HAP-1 (cell line): ENCODE data around the gene IQGAP2.

Experiments
- DNase-seq, 2 experiments: peaks; one replicate each; pipeline ENCODE4 v3.0.0-alpha.2; 2016 to 2020; ENCODE audit warnings: low spot score in 2 of 2
- H3K27me3 ChIP-seq: fragments of 250-450 bp; sonication (Bioruptor Pico); 2 replicates; pipeline ENCODE4 v1.5.1; 2020; ENCODE audit warnings: low read depth, mild to moderate bottlenecking, moderate library complexity
- H3K36me3 ChIP-seq: fragments of 250-450 bp; sonication (Bioruptor Pico); replicated peaks from 2 replicates; pipeline ENCODE4 v1.5.1; 2020; ENCODE audit warnings: mild to moderate bottlenecking
- H3K4me1 ChIP-seq: fragments of 250-450 bp; sonication (Bioruptor Pico); 2 replicates; pipeline ENCODE4 v1.5.1; 2020; ENCODE audit warnings: mild to moderate bottlenecking
- H3K4me3 ChIP-seq: fragments of 250-450 bp; sonication (Bioruptor Pico); 2 replicates; pipeline ENCODE4 v1.5.1; 2020; ENCODE audit warnings: mild to moderate bottlenecking, moderate library complexity
- H3K9me3 ChIP-seq: fragments of 250-450 bp; sonication (Bioruptor Pico); 2 replicates; pipeline ENCODE4 v1.5.1; 2020; ENCODE audit warnings: mild to moderate bottlenecking, moderate library complexity
- in situ Hi-C: fragments of 300-500 bp; cut with MboI; formaldehyde crosslinking; loops from 3 replicates; pipeline ENCODE4 v1.14.3; 2020; ENCODE audit warnings: low sequenced_read_pairs, inconsistent platforms, mixed read lengths

The IQGAP2 gene

GRCh38 chr5:76473009-76473336 is 69.9 kb downstream of the IQGAP2 start:
- in situ Hi-C loops = no loop called here
- Histone ChIP-seq H3K36me3 (no peaks in the 10 kb centered on the region), H3K4me3 (no peak overlapping the region), H3K9me3 (no peaks in the 10 kb centered on the region; the same call in 1 of the 2 replicates), H3K4me1 (peaks cover 4% of the 10 kb centered on the region; the same call in 1 of the 2 replicates), H3K27me3 (no peaks in the 10 kb centered on the region)
- DNase-seq = no peak

DNA sequence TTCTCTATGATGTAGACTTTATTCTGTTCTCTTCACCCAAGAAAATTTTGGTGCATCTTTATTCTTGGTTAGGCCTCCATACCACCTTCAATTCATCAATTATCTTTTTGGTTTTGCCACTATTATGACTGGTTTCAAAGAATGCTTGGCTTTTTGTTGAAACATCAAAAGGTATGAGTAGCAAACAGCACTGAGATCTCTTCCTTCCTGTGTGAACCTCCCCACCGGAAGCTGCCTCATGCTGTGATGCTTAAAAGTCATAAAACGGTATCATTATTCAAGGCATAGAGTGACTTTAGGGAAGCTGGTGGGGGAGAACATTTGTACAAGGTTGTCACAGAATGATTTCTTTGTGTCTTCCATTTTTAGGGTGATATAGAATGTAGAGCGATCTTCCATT is 70.6 kb downstream of the IQGAP2 start:
- H3K9me3 ChIP-seq = no peaks in the 10 kb centered on the region; the same call in 1 of the 2 replicates
- in situ Hi-C loops = no loop called here
- no peaks in the 10 kb centered on the region for H3K36me3 ChIP-seq

DNA sequence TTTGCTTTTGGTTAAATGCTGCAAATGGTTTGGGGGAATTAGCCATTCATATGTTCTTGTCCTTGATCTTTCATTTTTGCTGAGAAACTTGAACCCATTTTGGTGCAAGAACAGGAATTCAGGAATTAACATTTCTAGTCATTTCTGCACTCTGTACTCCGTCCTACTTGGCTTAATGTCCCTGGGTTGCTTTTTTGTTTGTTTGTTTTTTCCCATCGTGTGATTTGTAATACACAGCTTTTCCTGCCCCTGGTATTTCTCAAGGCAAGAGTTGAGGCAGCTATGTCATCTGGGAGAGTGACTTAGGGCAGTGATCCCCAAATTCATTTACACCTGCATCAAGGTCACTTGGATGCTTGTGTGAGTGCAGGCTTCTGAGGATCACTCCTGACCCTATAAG is 71.3 kb downstream of the IQGAP2 start:
- DNase-seq = no peak
- no peaks in the 10 kb centered on the region for H3K36me3 ChIP-seq
- H3K9me3 ChIP-seq = no peaks in the 10 kb centered on the region; the same call in 1 of the 2 replicates
- peaks cover 4% of the 10 kb centered on the region; the same call in 1 of the 2 replicates for H3K4me1 ChIP-seq
- no peaks in the 10 kb centered on the region for H3K27me3 ChIP-seq
- no peak overlapping the region for H3K4me3 ChIP-seq
- in situ Hi-C loops = no loop called here

More for the DNA sequence above, 70.6 kb downstream of the IQGAP2 start:
- no peaks in the 10 kb centered on the region for H3K27me3 ChIP-seq
- no peak for DNase-seq
- H3K4me1 ChIP-seq = peaks cover 4% of the 10 kb centered on the region; the same call in 1 of the 2 replicates
- H3K4me3 ChIP-seq = no peak overlapping the region

GRCh38 chr5:76475385-76475784 is 72.3 kb downstream of the IQGAP2 start:
- H3K27me3 ChIP-seq = no peaks in the 10 kb centered on the region
- H3K4me3 ChIP-seq = no peak overlapping the region
- H3K4me1 ChIP-seq = peaks cover 4% of the 10 kb centered on the region; the same call in 1 of the 2 replicates
- no peak for DNase-seq
- H3K9me3 ChIP-seq = no peaks in the 10 kb centered on the region
- no peaks in the 10 kb centered on the region; the same call in 1 of the 2 replicates for H3K36me3 ChIP-seq
- in situ Hi-C loops = no loop called here

DNA sequence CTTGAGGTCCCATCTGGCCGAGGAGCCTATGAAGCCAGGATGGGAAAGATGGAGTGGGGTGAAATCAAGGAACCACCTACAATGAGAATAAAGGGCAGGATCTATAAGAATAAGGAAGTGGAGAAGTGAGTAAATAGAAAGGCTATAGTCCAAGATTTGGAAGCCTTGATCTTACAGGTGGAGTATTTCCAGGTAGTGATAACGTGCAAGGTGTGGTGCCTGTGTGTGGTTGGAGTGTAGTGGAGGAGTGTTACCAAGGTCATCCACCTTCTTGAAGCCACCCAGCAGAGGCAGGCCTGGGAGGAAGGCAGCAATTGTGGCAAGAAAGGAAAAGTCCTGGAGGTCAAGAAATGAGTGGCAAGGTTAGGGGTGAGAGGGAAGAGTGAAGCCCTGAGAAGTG is 72.9 kb downstream of the IQGAP2 start:
- Histone ChIP-seq H3K9me3 (no peaks in the 10 kb centered on the region), H3K36me3 (no peaks in the 10 kb centered on the region; the same call in 1 of the 2 replicates), H3K4me3 (no peak overlapping the region), H3K27me3 (no peaks in the 10 kb centered on the region), H3K4me1 (peaks cover 4% of the 10 kb centered on the region; the same call in 1 of the 2 replicates)
- in situ Hi-C loops = no loop called here
- DNase-seq = no peak

GRCh38 chr5:76476474-76477038 is 73.5 kb downstream of the IQGAP2 start:
- in situ Hi-C loops = no loop called here
- no peak for DNase-seq
- Histone ChIP-seq H3K4me3 (no peak overlapping the region), H3K9me3 (no peaks in the 10 kb centered on the region), H3K4me1 (peaks cover under 1% of the 10 kb centered on the region; the same call in 1 of the 2 replicates), H3K36me3 (no peaks in the 10 kb centered on the region; the same call in 1 of the 2 replicates), H3K27me3 (no peaks in the 10 kb centered on the region)

DNA sequence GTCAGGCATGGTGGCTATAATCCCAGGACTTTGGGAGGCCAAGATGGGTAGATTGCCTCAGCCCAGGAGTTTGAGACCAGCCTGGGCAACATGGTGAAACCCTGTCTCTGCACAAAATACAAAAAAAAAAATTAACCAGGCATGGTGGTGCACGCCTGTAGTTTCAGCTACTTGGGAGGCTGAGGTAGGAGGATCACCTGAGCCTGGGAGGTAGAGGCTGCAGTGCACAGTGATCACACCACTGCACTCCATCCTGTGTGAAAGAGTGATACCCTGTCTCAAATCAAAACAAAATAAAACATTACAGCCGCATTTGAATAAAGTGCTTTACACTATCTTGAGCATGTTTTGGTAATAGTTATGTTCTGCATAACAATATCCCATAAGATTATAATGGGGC is 74.0 kb downstream of the IQGAP2 start:
- DNase-seq = no peak
- Histone ChIP-seq H3K4me1 (no peaks in the 10 kb centered on the region), H3K27me3 (no peaks in the 10 kb centered on the region), H3K4me3 (no peak overlapping the region), H3K36me3 (no peaks in the 10 kb centered on the region; the same call in 1 of the 2 replicates), H3K9me3 (no peaks in the 10 kb centered on the region)
- in situ Hi-C loops = no loop called here

- in situ Hi-C loops = no loop called here
- Histone ChIP-seq H3K4me3 (no peak overlapping the region), H3K4me1 (no peaks in the 10 kb centered on the region), H3K27me3 (no peaks in the 10 kb centered on the region), H3K9me3 (no peaks in the 10 kb centered on the region), H3K36me3 (no peaks in the 10 kb centered on the region; the same call in 1 of the 2 replicates)
- no peak for DNase-seq
Observed at GRCh38 chr5:76477571-76477970, 74.5 kb downstream of the IQGAP2 start.

GRCh38 chr5:76479281-76479680 is 76.2 kb downstream of the IQGAP2 start:
- in situ Hi-C loops = no loop called here

GRCh38 chr5:76479973-76480667 is 77.0 kb downstream of the IQGAP2 start:
- in situ Hi-C loops = no loop called here
- H3K27me3 ChIP-seq = no peaks in the 10 kb centered on the region
- H3K4me3 ChIP-seq = no peak overlapping the region
- DNase-seq = no peak
- no peaks in the 10 kb centered on the region; the same call in 1 of the 2 replicates for H3K36me3 ChIP-seq
- no peaks in the 10 kb centered on the region for H3K9me3 ChIP-seq
- peaks cover 5% of the 10 kb centered on the region; the same call in 1 of the 2 replicates for H3K4me1 ChIP-seq

More at GRCh38 chr5:76479281-76479680, 76.2 kb downstream of the IQGAP2 start:
- no peak overlapping the region for H3K4me3 ChIP-seq
- H3K36me3 ChIP-seq = no peaks in the 10 kb centered on the region; the same call in 1 of the 2 replicates
- no peak for DNase-seq
- H3K27me3 ChIP-seq = no peaks in the 10 kb centered on the region
- H3K4me1 ChIP-seq = 0 out of 2 replicates have a peak, but pooled peaks cover 5% of the 10 kb centered on the region
- no peaks in the 10 kb centered on the region for H3K9me3 ChIP-seq

- in situ Hi-C loops = no loop called here
- DNase-seq = no peak
- Histone ChIP-seq H3K27me3 (no peaks in the 10 kb centered on the region), H3K4me3 (no peak overlapping the region), H3K9me3 (no peaks in the 10 kb centered on the region), H3K36me3 (no peaks in the 10 kb centered on the region; the same call in 1 of the 2 replicates), H3K4me1 (peaks cover 7% of the 10 kb centered on the region; the same call in 1 of the 2 replicates)
Observed at GRCh38 chr5:76482984-76483383, 79.9 kb downstream of the IQGAP2 start.

GRCh38 chr5:76483433-76483832 is 80.3 kb downstream of the IQGAP2 start:
- in situ Hi-C loops = no loop called here
- no peaks in the 10 kb centered on the region for H3K27me3 ChIP-seq
- no peak for DNase-seq
- H3K36me3 ChIP-seq = no peaks in the 10 kb centered on the region; the same call in 1 of the 2 replicates
- no peak overlapping the region for H3K4me3 ChIP-seq
- H3K9me3 ChIP-seq = no peaks in the 10 kb centered on the region
- peaks cover 7% of the 10 kb centered on the region; the same call in 1 of the 2 replicates for H3K4me1 ChIP-seq

DNA sequence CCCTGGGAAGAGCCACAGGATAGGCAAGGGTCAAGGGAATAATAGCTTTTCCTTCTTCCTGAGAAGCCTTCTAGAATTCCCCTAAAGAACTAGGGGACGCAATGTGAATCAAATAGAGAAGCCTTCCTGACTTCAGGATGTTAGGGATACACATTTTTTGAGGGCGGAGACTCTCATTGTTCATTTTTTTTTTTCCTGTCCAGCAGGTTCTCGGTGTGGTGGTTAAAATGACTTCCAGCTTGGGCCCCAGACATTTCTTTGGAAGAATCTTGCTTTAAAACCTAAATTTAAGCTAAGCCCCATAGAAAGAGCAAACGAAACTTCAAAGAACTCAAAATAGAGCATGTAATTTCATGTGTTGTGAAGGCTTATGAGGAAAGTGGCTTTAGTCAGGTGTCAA is 80.8 kb downstream of the IQGAP2 start:
- no peaks in the 10 kb centered on the region; the same call in 1 of the 2 replicates for H3K36me3 ChIP-seq
- in situ Hi-C loops = no loop called here
- H3K27me3 ChIP-seq = no peaks in the 10 kb centered on the region
- no peak for DNase-seq
- peaks cover 7% of the 10 kb centered on the region; the same call in 1 of the 2 replicates for H3K4me1 ChIP-seq
- no peak overlapping the region for H3K4me3 ChIP-seq
- H3K9me3 ChIP-seq = no peaks in the 10 kb centered on the region

- H3K9me3 ChIP-seq = no peaks in the 10 kb centered on the region
- H3K27me3 ChIP-seq = no peaks in the 10 kb centered on the region
- no peak for DNase-seq
- H3K4me3 ChIP-seq = no peak overlapping the region
- H3K4me1 ChIP-seq = peaks cover 18% of the 10 kb centered on the region
- no peaks in the 10 kb centered on the region for H3K36me3 ChIP-seq
- in situ Hi-C loops = no loop called here
Observed at GRCh38 chr5:76485511-76485910, 82.4 kb downstream of the IQGAP2 start.
